ENCODE data around the gene NEK5.
A peak's percentile ranks its signal among the peaks of the same experiment; 100 is the strongest.

NEK5 gene

DNA sequence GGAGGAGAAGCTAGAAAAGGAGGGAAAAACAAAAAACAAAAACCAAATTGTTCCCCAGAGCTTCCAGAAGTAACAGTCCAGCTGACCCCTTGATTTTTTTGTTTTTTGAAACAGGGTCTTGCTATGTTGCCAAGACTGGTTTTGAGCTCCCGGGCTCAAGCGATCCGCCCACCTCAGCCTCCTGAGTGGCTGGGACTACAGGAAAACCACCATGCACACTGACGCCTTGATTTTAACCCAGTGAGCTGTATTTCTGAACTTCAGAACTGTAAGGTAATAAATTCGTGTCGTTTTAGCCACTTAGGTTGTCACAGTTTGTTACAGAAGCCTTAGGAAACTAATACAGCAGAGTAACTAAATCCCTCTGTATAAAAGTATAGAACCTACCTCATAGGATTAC is 31.6 kb upstream of the NEK5 start:
- Histone ChIP-seq H3K36me3 (replicated peaks) (no peaks in the 10 kb centered on the region), H3K27me3 (replicated peaks) (no peaks in the 10 kb centered on the region), H3K4me3 (ENCODE audit: low read depth, low read length) (no peak overlapping the region), H3K27ac (no peak overlapping the region)
- TF ChIP-seq, protein P1, sequence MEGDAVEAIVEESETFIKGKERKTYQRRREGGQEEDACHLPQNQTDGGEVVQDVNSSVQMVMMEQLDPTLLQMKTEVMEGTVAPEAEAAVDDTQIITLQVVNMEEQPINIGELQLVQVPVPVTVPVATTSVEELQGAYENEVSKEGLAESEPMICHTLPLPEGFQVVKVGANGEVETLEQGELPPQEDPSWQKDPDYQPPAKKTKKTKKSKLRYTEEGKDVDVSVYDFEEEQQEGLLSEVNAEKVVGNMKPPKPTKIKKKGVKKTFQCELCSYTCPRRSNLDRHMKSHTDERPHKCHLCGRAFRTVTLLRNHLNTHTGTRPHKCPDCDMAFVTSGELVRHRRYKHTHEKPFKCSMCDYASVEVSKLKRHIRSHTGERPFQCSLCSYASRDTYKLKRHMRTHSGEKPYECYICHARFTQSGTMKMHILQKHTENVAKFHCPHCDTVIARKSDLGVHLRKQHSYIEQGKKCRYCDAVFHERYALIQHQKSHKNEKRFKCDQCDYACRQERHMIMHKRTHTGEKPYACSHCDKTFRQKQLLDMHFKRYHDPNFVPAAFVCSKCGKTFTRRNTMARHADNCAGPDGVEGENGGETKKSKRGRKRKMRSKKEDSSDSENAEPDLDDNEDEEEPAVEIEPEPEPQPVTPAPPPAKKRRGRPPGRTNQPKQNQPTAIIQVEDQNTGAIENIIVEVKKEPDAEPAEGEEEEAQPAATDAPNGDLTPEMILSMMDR (IDR thresholded peaks at IDR 0.05; ENCODE audit: low read depth, low read length, missing control alignments) = no peak
- in situ Hi-C loops (cut with HindIII; ENCODE audit: low pct_ligation_motif_present, low sequenced_read_pairs) = no loop called here
- DNase-seq = no peak

DNA sequence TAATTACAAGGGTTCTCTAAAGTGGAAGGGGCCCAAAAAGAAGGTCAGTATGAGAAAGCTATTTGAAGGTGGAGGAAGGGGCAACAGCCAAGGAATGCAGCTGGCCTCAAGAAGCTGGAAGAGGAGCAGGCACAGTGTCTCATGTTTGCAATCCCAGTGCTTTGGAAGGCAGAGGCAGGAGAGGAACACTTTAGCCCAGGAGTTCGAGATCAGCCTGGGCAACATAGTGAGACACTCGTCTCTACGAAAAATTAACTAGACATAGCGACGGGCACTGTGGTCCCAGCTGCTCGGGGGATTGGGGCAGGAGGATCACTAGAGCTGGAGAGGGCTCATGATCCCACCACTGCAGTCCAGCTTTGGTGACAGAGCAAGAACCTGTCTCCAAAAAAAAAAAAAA is 31.2 kb upstream of the NEK5 start:
- Histone ChIP-seq H3K4me3 (ENCODE audit: low read depth, low read length) (no peak overlapping the region), H3K27me3 (replicated peaks) (no peaks in the 10 kb centered on the region), H3K36me3 (replicated peaks) (no peaks in the 10 kb centered on the region), H3K27ac (no peak overlapping the region)
- TF ChIP-seq, protein P1 (IDR thresholded peaks at IDR 0.05; ENCODE audit: low read depth, low read length, missing control alignments) = no peak
- in situ Hi-C loops (cut with HindIII; ENCODE audit: low pct_ligation_motif_present, low sequenced_read_pairs) = no loop called here
- DNase-seq = no peak

DNA sequence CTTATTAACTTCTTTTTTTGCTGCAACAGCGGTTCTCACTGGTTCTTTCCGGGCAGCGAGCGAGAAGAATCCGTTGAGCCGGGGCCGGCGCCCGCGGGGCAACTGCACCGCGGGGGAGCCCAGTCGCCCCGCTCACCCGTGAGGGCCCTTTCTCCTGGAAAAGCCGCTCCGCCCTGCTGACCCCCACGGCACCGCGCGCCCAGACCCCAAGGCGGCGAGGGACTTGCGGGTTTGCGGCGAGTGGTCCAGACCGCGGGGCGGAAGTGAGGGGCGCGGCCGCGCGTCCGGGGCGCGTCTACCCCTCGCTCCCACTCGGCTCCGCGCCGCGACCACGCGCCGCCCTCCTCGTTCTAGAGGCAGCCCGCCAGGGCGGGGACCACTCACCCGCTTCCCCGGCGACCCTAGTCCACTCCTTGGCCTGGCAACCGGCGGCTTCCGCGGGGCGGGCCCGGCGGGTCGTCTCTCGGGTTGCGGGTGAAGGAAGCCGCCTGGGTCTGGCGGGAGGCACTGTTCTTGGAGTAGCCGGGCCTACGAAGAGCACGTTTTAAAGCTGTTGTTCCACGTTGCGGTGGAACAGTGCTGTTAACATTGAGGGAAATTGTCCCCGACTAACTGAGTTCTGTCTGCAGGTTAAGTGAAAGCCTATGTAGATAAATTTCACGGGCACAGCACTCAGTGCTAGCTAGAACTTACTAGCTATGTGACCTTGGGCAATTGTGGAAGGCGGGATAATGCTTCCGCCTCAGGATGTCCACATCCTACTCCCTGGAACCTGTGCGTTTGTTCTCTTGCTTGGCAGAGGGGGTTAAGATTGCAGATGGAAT is 30.5 kb upstream of the NEK5 start, which contains the start of gene NEK3:
NEK3 (minus strand) TSS at position 439 of the 824 bp plus-strand sequence. CDS start 3,406 bp downstream, outside the sequence.
- TF ChIP-seq, protein P1 (IDR thresholded peaks at IDR 0.05; ENCODE audit: low read depth, low read length, missing control alignments) = no peak
- DNase-seq = peak; percentile 36
- in situ Hi-C loops (cut with HindIII; ENCODE audit: low pct_ligation_motif_present, low sequenced_read_pairs) = no loop called here
- Histone ChIP-seq H3K27me3 (replicated peaks) (no peaks in the 10 kb centered on the region), H3K27ac (peak within 1 kb of the TSS; percentile 46), H3K4me3 (ENCODE audit: low read depth, low read length) (peak within 1 kb of the TSS; percentile 74), H3K36me3 (replicated peaks) (no peaks in the 10 kb centered on the region)

DNA sequence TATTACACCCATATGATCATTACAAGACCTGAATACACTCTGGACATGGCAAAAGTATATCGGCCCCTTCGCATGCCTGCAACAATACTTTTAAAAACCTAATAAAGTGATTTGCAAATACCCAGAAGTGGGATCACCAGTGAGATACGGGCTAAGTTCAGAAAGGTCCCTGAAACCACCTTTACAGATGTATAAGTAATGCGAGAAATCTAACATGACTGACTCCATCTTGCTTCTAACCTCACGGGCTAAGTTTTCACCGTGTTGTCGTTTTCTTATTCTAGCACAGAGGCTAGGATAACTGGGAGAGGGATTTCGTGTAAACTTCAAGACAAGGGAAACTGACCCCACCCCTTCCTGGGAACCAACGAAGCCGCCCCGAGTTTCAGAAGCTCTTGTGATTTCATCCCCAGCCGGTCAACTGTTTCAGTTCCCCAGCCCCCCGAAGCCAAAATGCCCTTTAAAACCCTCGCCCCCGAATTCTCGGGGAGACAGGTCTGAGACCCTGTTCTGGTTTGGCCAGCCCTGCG is 29.8 kb upstream of the NEK5 start:
- TF ChIP-seq, protein P1 (IDR thresholded peaks at IDR 0.05; ENCODE audit: low read depth, low read length, missing control alignments) = no peak
- Histone ChIP-seq H3K27me3 (replicated peaks) (no peaks in the 10 kb centered on the region), H3K4me3 (ENCODE audit: low read depth, low read length) (peak overlapping the region; percentile 74), H3K36me3 (replicated peaks) (no peaks in the 10 kb centered on the region), H3K27ac (peak overlapping the region; percentile 46)
- in situ Hi-C loops (cut with HindIII; ENCODE audit: low pct_ligation_motif_present, low sequenced_read_pairs) = no loop called here
- DNase-seq = peak; percentile 12

DNA sequence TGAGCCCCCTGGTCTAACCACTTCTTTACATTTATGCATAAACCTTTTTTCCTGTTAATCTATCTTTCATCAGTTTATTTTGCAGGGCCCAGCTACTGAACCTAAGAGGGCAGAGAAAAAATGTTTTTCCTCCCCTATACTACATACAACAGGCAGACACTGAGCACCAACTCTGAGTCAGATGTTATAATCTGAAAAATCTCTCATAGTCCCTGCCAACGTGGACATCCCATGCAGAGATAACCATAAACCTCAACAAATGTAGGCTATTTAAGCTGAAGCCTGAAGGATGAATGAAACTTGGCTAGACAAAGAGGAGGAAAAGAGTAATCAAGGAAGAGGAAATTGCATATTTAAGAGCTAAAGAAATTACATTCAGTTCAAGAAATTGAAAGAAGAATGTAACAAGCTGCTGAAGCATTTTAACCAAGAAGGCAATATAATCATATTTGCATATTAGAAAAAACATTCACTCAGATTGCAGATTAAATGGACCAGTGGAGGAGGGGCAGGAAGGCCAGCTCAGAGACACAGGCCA is 27.9 kb upstream of the NEK5 start:
- peak; percentile 53 for DNase-seq
- in situ Hi-C loops (cut with HindIII; ENCODE audit: low pct_ligation_motif_present, low sequenced_read_pairs) = no loop called here
- H3K27ac ChIP-seq = no peak overlapping the region
- no peaks in the 10 kb centered on the region for H3K36me3 ChIP-seq (replicated peaks)
- TF ChIP-seq, protein P1 (IDR thresholded peaks at IDR 0.05; ENCODE audit: low read depth, low read length, missing control alignments) = no peak
- H3K27me3 ChIP-seq (replicated peaks) = no peaks in the 10 kb centered on the region
- H3K4me3 ChIP-seq (ENCODE audit: low read depth, low read length) = no peak overlapping the region

All from brain microvascular endothelial cell (primary cell).